Activated naive CD4-positive, alpha-beta T cell treated with anti-CD3 and anti-CD28 coated beads, Interleukin-2, amount 50 U/mL, for 24 hours (primary cell): ENCODE measurements around the gene DBH.
A peak's percentile ranks its signal among the peaks of the same experiment; 100 is the strongest.
"Not testable (repeated sequence)": the region's sequence is repeated elsewhere in the genome, so short reads cannot be mapped to it uniquely, and the experiment has no call there.

ENCODE experiments used
- H3K27ac Mint-ChIP-seq: one replicate; pipeline ENCODE4 v1.8.0; 2021; ENCODE audit warnings: mild to moderate bottlenecking, mixed read lengths
- H3K27me3 Mint-ChIP-seq: one replicate; pipeline ENCODE4 v1.8.0; 2021; ENCODE audit warnings: mixed read lengths
- H3K36me3 Mint-ChIP-seq: one replicate; pipeline ENCODE4 v1.8.0; 2021; ENCODE audit warnings: mixed read lengths
- H3K4me1 Mint-ChIP-seq: one replicate; pipeline ENCODE4 v1.8.0; 2021; ENCODE audit warnings: mixed read lengths
- H3K4me3 Mint-ChIP-seq: one replicate; pipeline ENCODE4 v1.8.0; 2021; ENCODE audit warnings: mild to moderate bottlenecking, mixed read lengths
- H3K9me3 Mint-ChIP-seq: one replicate; pipeline ENCODE4 v1.8.0; 2021; ENCODE audit warnings: mixed read lengths

The DBH gene

GRCh38 chr9:133673258-133673655, 37.1 kb downstream of the DBH start:
- Mint-ChIP-seq H3K4me3 (no peak overlapping the region), H3K9me3 (no peaks in the 10 kb centered on the region), H3K27ac (no peak overlapping the region), H3K27me3 (no peaks in the 10 kb centered on the region), H3K36me3 (no peaks in the 10 kb centered on the region), H3K4me1 (peaks cover 39% of the 10 kb centered on the region)

GRCh38 chr9:133674091-133674490, 37.9 kb downstream of the DBH start:
- no peaks in the 10 kb centered on the region for H3K9me3 Mint-ChIP-seq
- no peaks in the 10 kb centered on the region for H3K27me3 Mint-ChIP-seq
- H3K36me3 Mint-ChIP-seq: no peaks in the 10 kb centered on the region
- H3K4me3 Mint-ChIP-seq: no peak overlapping the region
- H3K27ac Mint-ChIP-seq: no peak overlapping the region
- peaks cover 47% of the 10 kb centered on the region for H3K4me1 Mint-ChIP-seq

DNA sequence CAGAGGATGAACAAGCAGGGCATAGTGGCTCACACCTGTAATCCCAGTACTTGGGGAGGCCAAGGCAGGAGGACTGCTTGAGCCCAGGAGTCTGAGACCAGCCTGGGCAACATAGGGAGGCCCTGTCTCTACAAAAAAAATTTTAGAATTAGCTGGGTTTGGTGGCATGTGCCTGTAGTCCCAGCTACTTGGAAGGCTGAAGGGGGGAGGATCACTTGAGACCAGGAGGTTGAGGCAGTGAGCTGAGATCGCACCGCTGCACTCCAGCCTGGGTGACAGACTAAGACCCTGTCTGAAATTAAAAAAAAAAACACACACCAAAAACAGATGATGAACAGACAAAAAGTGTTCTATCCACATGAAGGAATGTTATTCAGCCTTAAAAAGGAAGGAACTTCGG, 39.6 kb downstream of the DBH start:
- H3K4me3 Mint-ChIP-seq, H3K9me3 Mint-ChIP-seq, H3K36me3 Mint-ChIP-seq, H3K27me3 Mint-ChIP-seq: not testable (repeated sequence)
- Mint-ChIP-seq H3K4me1 (peaks cover 48% of the 10 kb centered on the region), H3K27ac (peak overlapping the region; percentile 82)

DNA sequence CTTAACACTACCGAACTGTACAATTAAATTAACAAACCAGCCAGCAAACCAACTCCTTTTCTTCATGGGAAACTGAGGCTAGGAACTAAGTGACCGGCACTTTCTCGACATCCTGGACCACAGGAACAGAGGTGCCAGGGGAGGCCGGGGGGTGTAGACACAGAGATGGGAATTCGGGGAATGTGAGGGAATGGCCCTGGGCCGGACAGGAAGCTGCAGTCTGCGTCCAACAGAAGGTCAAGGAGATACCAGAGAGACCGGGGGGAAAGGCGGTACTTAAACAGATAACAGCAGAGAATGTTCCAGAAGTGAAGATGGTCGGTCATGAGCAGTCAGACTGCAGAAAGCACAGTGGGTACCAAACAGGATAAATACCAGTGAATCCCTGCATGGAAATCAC, 40.3 kb downstream of the DBH start:
- no peaks in the 10 kb centered on the region for H3K27me3 Mint-ChIP-seq
- H3K4me3 Mint-ChIP-seq: peak overlapping the region; percentile 44
- H3K9me3 Mint-ChIP-seq: no peaks in the 10 kb centered on the region
- peaks cover 50% of the 10 kb centered on the region for H3K4me1 Mint-ChIP-seq
- H3K27ac Mint-ChIP-seq: peak overlapping the region; percentile 90
- H3K36me3 Mint-ChIP-seq: no peaks in the 10 kb centered on the region

DNA sequence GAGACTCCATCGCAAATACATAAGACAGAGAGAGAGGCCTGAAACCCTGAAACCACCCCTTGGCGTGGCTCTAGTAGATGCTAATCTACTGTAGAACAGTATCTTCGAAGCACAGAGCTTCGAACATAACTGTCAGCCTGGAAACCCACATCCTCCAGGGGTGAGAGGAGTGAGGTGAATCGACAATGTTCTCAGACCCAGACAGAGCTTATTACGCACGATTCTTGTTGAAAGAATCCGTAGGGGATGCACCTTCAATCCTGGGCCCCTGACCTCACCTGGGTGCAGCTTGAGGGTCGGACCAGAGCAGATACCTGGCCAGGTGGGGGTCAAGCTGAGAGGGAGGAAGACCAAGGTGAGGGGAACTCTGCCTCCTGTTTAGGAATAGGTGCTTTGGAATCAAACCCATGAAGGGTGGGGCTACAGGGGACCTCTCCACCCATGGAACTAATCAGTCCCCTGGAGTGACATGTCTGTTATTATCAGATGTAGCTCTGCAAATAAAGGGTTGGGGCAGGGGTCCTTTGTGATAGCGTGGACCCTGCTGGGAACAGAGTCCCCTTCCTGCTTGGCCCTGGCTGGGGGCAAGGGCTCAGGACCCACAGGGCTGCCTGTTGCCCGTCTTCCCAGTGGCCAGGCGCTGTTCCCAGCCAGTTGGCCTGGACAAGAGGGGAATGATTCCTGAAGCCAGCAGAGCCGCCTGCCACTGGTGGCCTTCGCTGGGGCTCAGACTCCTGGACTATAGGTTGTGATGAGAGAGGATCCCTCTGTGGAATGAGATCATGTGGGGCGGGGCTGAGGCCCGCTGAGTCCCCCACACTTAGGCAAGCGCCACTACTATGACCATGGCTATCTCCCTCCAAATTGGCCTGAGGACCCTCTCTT, 41.2 kb downstream of the DBH start:
- no peaks in the 10 kb centered on the region for H3K27me3 Mint-ChIP-seq
- peak overlapping the region; percentile 28 for H3K4me3 Mint-ChIP-seq
- no peaks in the 10 kb centered on the region for H3K9me3 Mint-ChIP-seq
- peaks cover 54% of the 10 kb centered on the region for H3K4me1 Mint-ChIP-seq
- H3K27ac Mint-ChIP-seq: peak overlapping the region; percentile 52
- H3K36me3 Mint-ChIP-seq: no peaks in the 10 kb centered on the region

DNA sequence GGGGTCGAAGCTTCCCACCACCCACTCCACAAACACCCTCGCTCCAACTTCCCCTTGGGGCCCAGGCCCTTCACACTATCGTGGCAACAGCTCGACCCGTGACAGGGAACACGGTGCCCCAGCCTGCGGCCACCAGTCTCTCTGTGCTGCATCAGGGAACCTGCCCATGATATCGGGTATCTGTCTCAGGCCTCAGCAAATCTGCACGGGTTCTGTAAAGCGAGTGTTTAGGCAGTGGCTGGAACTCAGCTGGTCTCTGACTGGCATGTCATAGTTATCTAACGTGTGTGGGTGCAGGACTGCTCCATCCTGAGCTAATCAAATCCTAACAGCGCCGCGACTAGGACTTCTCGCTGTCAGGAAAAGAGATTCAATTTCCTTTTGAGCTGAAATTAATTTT, 42.9 kb downstream of the DBH start:
- H3K9me3 Mint-ChIP-seq: no peaks in the 10 kb centered on the region
- H3K4me3 Mint-ChIP-seq: no peak overlapping the region
- H3K4me1 Mint-ChIP-seq: peaks cover 64% of the 10 kb centered on the region
- no peaks in the 10 kb centered on the region for H3K36me3 Mint-ChIP-seq
- peak overlapping the region; percentile 53 for H3K27ac Mint-ChIP-seq
- H3K27me3 Mint-ChIP-seq: no peaks in the 10 kb centered on the region

GRCh38 chr9:133679466-133680061, 43.4 kb downstream of the DBH start:
- Mint-ChIP-seq H3K27me3 (no peaks in the 10 kb centered on the region), H3K4me3 (no peak overlapping the region), H3K27ac (no peak overlapping the region), H3K4me1 (peaks cover 67% of the 10 kb centered on the region), H3K9me3 (no peaks in the 10 kb centered on the region), H3K36me3 (no peaks in the 10 kb centered on the region)

DNA sequence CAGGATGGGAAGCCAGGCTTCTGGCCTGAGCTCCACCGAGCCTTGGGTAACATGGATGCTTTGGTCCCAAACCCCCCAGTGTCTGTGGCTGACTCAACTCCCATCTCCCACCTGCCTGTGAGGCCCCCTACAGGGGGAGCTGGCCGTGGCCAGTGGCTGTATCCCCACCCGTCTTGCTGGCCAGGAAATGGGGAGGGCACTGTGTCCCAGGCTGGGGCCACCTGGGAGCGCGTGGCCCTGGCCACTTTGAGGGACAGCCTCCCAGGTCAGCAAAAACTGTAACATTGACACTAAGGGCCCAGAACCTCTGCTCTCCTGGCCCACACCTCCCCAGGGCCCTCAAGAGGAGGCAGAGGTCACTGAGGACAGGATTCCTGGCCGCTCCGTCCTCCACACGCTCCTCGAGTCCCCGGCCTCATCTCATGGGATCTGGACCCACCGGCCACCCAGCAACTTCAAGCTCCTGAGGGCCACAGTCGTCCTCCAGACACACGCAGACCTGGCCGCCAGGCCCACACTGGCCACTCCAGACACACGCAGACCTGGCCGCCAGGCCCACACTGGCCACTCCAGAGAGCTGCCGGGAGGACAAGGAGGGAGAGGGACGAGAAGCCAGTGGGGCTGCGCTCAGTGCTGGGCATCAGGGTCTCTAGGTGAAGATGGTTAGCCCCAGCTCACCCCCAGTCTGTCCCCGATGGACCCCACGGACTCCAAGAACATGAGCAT, 44.2 kb downstream of the DBH start:
- peaks cover 66% of the 10 kb centered on the region for H3K4me1 Mint-ChIP-seq
- H3K27me3 Mint-ChIP-seq: no peaks in the 10 kb centered on the region
- H3K9me3 Mint-ChIP-seq: no peaks in the 10 kb centered on the region
- H3K4me3 Mint-ChIP-seq: no peak overlapping the region
- H3K36me3 Mint-ChIP-seq: no peaks in the 10 kb centered on the region
- peak overlapping the region; percentile 12 for H3K27ac Mint-ChIP-seq

- Mint-ChIP-seq H3K27ac (no peak overlapping the region), H3K27me3 (no peaks in the 10 kb centered on the region), H3K4me1 (peaks cover 63% of the 10 kb centered on the region), H3K4me3 (no peak overlapping the region), H3K9me3 (no peaks in the 10 kb centered on the region), H3K36me3 (no peaks in the 10 kb centered on the region)
These were observed 45.0 kb downstream of the DBH start for GRCh38 chr9:133680976-133681657.

- no peak overlapping the region for H3K4me3 Mint-ChIP-seq
- no peaks in the 10 kb centered on the region for H3K9me3 Mint-ChIP-seq
These were observed 45.6 kb downstream of the DBH start for GRCh38 chr9:133681658-133682306.

DNA sequence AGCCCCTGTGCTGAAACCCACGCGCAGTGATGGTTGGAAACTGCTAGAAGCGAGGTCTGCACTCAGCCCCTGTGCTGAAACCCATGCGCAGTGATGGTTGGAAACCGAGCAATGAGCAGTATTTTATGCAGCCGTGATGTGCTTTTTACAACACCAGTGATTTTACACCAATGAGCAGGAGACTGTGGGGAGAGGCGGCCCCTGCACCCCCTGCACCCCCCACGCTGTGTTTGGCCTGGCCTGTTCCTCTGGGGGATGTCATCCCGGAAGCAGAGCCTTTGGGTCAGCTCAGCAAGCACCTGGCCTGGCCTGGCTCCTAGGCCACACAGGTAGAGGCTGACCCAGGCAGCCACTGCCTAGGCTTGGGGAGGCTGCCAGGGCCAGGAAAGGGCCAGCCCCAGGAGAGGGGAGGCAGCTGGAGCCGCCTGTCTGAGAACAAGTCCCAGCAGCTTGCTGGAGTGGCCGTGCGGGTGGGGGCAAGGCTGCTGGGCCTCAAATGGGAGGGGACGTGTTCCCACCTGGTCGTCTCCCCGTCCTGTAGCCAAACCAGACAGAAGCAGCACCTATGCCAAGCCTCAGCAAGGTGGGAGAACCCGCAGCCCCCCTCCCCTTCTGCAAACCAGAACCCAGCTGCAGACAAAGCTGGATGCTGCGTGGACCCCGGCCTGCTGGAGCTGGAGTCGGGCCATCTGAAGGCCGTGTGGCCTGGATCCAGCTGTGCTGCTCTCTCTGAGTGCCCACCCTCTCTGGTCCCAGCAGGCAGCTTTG, 46.8 kb downstream of the DBH start:
- Mint-ChIP-seq H3K9me3 (no peaks in the 10 kb centered on the region), H3K36me3 (no peaks in the 10 kb centered on the region), H3K4me3 (peak overlapping the region; percentile 82), H3K27ac (peak overlapping the region; percentile 85), H3K4me1 (peaks cover 51% of the 10 kb centered on the region), H3K27me3 (no peaks in the 10 kb centered on the region)

More at GRCh38 chr9:133681658-133682306, 45.6 kb downstream of the DBH start:
- Mint-ChIP-seq H3K36me3 (no peaks in the 10 kb centered on the region), H3K27ac (peak overlapping the region; percentile 17), H3K4me1 (peaks cover 62% of the 10 kb centered on the region), H3K27me3 (no peaks in the 10 kb centered on the region)

- Mint-ChIP-seq H3K9me3 (no peaks in the 10 kb centered on the region), H3K27ac (peak overlapping the region; percentile 85), H3K4me1 (peaks cover 46% of the 10 kb centered on the region), H3K36me3 (no peaks in the 10 kb centered on the region), H3K4me3 (peak overlapping the region; percentile 82), H3K27me3 (no peaks in the 10 kb centered on the region)
These were observed 47.5 kb downstream of the DBH start for GRCh38 chr9:133683586-133684120.

- peak overlapping the region; percentile 82 for H3K4me3 Mint-ChIP-seq
- peaks cover 40% of the 10 kb centered on the region for H3K4me1 Mint-ChIP-seq
- peak overlapping the region; percentile 85 for H3K27ac Mint-ChIP-seq
These were observed 48.2 kb downstream of the DBH start for GRCh38 chr9:133684121-133684935.

More at GRCh38 chr9:133684121-133684935, 48.2 kb downstream of the DBH start:
- H3K36me3 Mint-ChIP-seq: no peaks in the 10 kb centered on the region
- no peaks in the 10 kb centered on the region for H3K9me3 Mint-ChIP-seq
- no peaks in the 10 kb centered on the region for H3K27me3 Mint-ChIP-seq
